ENCODE measurements around the gene GALNTL6. TPM values are rescaled to one million over a fixed set of nuclear protein-coding genes. Genes with fewer than 3 reads are reported as not detected.

GALNTL6 gene
- total RNA-seq, 1 donor from 2014 or later = 1.7 TPM

GRCh38 chr4:172740434-172740833 lies 927.2 kb downstream of the GALNTL6 start:
- Mint-ChIP-seq H3K4me1 (ENCODE audit: unreplicated experiment) (no peaks in the 10 kb centered on the region), H3K9me3 (peaks cover 8% of the 10 kb centered on the region), H3K27ac (no peak overlapping the region), H3K27me3 (no peaks in the 10 kb centered on the region), H3K4me3 (no peak overlapping the region), H3K36me3 (no peaks in the 10 kb centered on the region)
- no peak for DNase-seq (ENCODE audit: extremely low spot score, unreplicated experiment)
- no peak for TF ChIP-seq CTCF (conservative IDR thresholded peaks at IDR 0.05)

- no peak for DNase-seq (ENCODE audit: extremely low spot score, unreplicated experiment)
- no peak overlapping the region for H3K27ac Mint-ChIP-seq
- peaks cover 8% of the 10 kb centered on the region for H3K9me3 Mint-ChIP-seq
- no peak for TF ChIP-seq CTCF (conservative IDR thresholded peaks at IDR 0.05)
- no peaks in the 10 kb centered on the region for H3K27me3 Mint-ChIP-seq
- H3K4me1 Mint-ChIP-seq (ENCODE audit: unreplicated experiment) = no peaks in the 10 kb centered on the region
- H3K4me3 Mint-ChIP-seq = no peak overlapping the region
- H3K36me3 Mint-ChIP-seq = no peaks in the 10 kb centered on the region
These were observed 937.7 kb downstream of the GALNTL6 start for GRCh38 chr4:172750910-172751309.

GRCh38 chr4:172751550-172751949 lies 938.3 kb downstream of the GALNTL6 start:
- Mint-ChIP-seq H3K27ac (no peak overlapping the region), H3K9me3 (peaks cover 8% of the 10 kb centered on the region), H3K36me3 (no peaks in the 10 kb centered on the region), H3K27me3 (no peaks in the 10 kb centered on the region), H3K4me1 (ENCODE audit: unreplicated experiment) (no peaks in the 10 kb centered on the region), H3K4me3 (no peak overlapping the region)
- no peak for DNase-seq (ENCODE audit: extremely low spot score, unreplicated experiment)
- no peak for TF ChIP-seq CTCF (conservative IDR thresholded peaks at IDR 0.05)

GRCh38 chr4:172758586-172759340 lies 945.6 kb downstream of the GALNTL6 start:
- no peak for TF ChIP-seq CTCF (conservative IDR thresholded peaks at IDR 0.05)
- Mint-ChIP-seq H3K9me3 (peaks cover 8% of the 10 kb centered on the region), H3K4me1 (ENCODE audit: unreplicated experiment) (peaks cover 5% of the 10 kb centered on the region), H3K36me3 (peaks cover 3% of the 10 kb centered on the region), H3K27ac (no peak overlapping the region), H3K27me3 (no peaks in the 10 kb centered on the region), H3K4me3 (no peak overlapping the region)
- DNase-seq (ENCODE audit: extremely low spot score, unreplicated experiment) = no peak

- DNase-seq (ENCODE audit: extremely low spot score, unreplicated experiment) = no peak
- peaks cover 5% of the 10 kb centered on the region for H3K4me1 Mint-ChIP-seq (ENCODE audit: unreplicated experiment)
- H3K4me3 Mint-ChIP-seq = no peak overlapping the region
- TF ChIP-seq CTCF (conservative IDR thresholded peaks at IDR 0.05) = no peak
- no peak overlapping the region for H3K27ac Mint-ChIP-seq
- H3K27me3 Mint-ChIP-seq = no peaks in the 10 kb centered on the region
- no peaks in the 10 kb centered on the region for H3K9me3 Mint-ChIP-seq
- H3K36me3 Mint-ChIP-seq = peaks cover 3% of the 10 kb centered on the region
These were observed 947.3 kb downstream of the GALNTL6 start for GRCh38 chr4:172760512-172760911.
